ENCODE results near the gene TIMM23B.
"Not testable (repeated sequence)": the region's sequence is repeated elsewhere in the genome, so short reads cannot be mapped to it uniquely, and the experiment has no call there.

The TIMM23B gene

GRCh38 chr10:49941447-49942338 is at the start of gene TIMM23B, which contains the start of gene PARG:
TIMM23B (plus strand) TSS chr10:49942053; CDS start chr10:49942195, 142 bp downstream.
PARG (minus strand) TSS chr10:49942027; CDS start chr10:49941725, 302 bp downstream.
- H3K27ac ChIP-seq = peak within 1 kb of the TSS; percentile 52

DNA sequence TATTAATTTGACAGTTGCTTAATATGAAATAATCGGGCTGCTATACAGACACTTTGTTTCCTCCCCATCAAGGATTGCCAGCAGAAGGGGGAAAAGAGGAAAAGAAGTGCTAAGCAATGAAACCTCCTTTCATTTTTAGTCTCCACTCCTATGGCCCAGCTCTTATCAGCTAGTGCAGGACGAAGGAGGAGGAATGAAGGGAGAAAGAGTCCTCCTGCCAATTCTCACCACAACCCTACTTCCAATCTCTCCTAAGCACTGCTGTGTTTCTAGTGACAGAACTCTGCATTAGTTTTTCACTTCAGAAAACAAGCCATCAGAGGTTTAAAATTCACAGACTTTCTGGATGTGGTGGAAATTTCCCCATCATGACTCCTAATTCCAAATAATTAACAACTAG is 41.9 kb upstream of the TIMM23B start:
- not testable (repeated sequence) for H3K27ac ChIP-seq

GRCh38 chr10:49900406-49900805 is 41.4 kb upstream of the TIMM23B start:
- not testable (repeated sequence) for H3K27ac ChIP-seq

DNA sequence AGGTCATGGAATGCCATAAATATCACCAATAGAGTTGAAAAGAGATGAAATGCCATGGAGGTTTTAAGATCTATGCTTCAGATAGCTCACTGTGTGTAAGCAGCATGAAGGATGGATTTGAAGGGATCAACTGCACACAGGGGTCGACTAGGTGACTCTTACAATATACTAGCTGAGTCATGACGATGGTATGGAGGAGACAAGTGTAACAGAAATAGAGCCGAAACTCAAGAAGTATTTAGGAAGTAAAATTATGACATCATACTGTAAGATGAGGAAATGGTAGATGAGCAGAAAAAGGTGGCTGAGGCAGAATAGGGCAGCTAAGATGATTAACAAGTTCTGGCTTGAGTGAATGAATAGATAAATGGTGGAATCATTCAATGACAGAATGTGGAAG is 38.0 kb upstream of the TIMM23B start:
- not testable (repeated sequence) for H3K27ac ChIP-seq

- not testable (repeated sequence) for H3K27ac ChIP-seq
Measured at GRCh38 chr10:49908290-49909080, 33.4 kb upstream of the TIMM23B start.

DNA sequence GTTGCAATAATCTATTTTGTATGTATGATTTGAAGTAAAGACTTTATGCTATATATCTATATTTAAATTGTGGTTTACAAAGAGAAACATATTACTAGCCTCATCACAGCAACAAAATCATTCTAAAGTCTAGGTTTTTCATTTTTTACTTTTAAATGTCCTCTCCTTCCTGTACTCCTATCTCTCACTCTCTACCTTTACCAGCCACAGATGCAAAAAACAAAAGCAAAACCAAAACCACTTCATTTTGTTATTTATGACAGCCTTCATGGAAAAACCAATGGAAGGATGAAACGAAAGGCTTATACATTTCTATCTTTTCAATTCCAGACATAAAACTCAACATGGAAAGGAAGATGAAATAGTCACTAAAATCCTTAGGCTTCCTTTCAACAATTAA is 31.6 kb upstream of the TIMM23B start:
- H3K27ac ChIP-seq = not testable (repeated sequence)

DNA sequence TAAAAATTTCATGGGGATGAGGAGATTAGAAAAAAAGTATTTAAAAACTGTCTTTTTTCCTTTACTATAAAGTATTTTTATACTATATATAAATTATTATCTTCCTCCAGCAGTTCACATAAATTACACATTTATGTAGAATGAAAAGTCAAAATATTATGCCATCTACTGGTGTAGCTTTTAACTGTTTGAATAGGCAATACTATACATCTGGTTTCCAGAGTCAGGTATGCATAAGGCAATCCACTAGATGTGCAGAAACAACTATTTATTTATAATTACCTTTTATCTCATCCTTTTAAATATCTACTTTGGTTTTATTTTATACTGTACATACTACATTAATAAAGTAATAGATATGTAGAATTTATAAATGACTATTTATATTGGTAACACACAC is 25.4 kb upstream of the TIMM23B start:
- not testable (repeated sequence) for H3K27ac ChIP-seq

- not testable (repeated sequence) for H3K27ac ChIP-seq
Measured at GRCh38 chr10:49917927-49918326, 23.9 kb upstream of the TIMM23B start.

DNA sequence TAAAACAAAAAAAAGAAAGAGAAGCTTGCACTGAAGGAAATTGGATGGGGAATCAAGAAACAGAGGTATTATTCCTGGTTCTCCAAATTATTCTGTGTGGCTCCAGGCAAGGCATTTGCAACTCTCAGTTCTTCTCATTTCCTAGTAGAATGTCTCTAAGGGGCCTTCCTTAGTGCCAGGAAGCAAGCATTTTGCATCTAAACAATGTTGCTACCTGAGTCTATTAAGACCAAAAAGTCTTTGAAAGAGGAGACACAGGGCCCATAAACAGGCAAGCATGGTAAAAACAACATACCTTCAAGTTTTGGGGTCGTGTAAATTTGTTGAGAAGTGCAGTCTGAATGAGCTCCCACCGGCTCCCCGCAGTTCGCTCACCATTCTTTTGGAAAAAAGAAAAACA is 19.8 kb upstream of the TIMM23B start:
- H3K27ac ChIP-seq = not testable (repeated sequence)

- H3K27ac ChIP-seq = not testable (repeated sequence)
Measured at GRCh38 chr10:49923572-49923971, 18.3 kb upstream of the TIMM23B start.

- not testable (repeated sequence) for H3K27ac ChIP-seq
Measured at GRCh38 chr10:49931276-49931675, 10.6 kb upstream of the TIMM23B start.

- not testable (repeated sequence) for H3K27ac ChIP-seq
Measured at GRCh38 chr10:49931959-49932728, 9.7 kb upstream of the TIMM23B start.

GRCh38 chr10:49942339-49942705 is 469 bp downstream of the TIMM23B start:
- H3K27ac ChIP-seq = peak overlapping the region; percentile 52

DNA sequence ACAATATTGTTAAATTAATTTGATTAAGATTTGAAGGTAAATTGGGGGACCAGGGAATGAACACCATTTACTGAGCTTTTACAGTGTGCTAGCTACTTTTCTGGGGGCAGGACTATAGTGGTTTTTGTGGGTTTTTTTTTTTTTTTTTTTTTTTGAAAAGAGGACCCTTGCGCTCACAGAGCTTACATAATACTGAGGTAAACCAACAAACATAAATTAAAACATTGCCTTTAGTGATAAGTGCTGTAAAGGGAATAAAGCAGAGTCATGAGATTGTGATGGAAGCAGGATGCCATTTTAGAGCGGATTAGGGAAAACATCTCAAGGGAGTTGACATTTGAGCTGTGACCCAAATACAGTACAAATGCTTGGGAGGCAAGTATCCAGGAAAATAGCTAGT is 1.8 kb downstream of the TIMM23B start:
- H3K27ac ChIP-seq = not testable (repeated sequence)

DNA sequence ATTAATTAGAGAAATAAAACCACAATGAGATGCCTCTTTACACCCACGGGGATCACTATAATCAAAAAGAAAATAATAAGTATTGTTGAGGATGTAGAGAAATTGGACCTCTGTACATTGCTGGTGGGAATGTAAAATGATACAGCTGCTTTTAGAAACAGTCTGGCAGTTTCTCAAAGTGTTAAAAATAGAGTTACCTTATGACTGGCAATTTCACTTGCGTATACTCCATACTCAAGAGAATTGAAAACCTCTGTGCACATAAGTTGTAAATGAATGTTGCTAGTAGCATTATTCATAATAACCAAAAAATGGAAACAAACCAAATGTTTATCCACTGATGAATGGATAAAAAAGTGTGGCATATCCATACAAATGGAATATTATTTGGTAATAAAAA is 6.3 kb downstream of the TIMM23B start:
- not testable (repeated sequence) for H3K27ac ChIP-seq

- not testable (repeated sequence) for H3K27ac ChIP-seq
Measured at GRCh38 chr10:49948737-49949136, 6.9 kb downstream of the TIMM23B start.

DNA sequence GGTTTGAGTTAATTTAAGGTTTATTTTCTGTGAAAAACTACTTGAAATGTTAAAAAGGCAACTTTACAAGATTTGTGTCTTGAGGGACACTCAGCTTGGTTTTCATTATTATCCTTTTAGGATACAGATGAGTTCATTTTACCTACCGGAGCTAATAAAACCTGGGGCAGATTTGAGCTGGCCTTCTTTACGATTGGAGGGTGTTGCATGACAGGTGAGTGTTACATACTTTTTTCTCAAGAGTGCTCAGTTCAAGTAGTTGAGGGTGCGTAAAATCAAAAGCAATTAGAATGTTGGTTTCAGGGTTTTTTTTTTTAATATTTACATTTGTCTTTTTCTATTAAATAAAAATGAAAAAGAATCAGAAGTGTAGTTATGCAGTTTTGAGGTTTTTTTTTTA is 10.2 kb downstream of the TIMM23B start:
- not testable (repeated sequence) for H3K27ac ChIP-seq

- not testable (repeated sequence) for H3K27ac ChIP-seq
Measured at GRCh38 chr10:49953122-49953521, 11.3 kb downstream of the TIMM23B start.

DNA sequence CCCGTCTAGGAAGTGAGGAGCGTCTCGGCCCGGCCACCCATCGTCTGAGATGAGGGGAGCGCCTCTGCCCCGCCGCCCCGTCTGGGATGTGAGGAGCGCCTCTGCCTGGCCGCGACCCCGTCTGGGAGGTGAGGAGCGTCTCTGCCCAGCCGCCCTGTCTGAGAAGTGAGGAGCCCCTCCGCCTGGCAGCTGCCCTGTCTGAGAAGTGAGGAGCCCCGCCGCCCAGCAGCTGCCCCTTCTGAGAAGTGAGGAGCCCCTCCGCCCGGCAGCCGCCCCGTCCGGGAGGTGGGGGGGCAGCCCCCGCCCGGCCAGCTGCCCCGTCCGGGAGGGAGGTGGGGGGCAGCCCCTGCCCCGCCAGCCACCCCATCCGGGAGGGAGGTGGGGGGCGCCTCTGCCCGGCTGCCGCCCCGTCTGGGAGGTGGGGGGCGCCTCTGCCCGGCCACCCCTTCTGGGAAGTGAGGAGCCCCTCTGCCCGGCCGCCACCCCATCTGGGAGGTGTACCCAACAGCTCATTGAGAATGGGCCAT is 28.5 kb downstream of the TIMM23B start:
- not testable (repeated sequence) for H3K27ac ChIP-seq

DNA sequence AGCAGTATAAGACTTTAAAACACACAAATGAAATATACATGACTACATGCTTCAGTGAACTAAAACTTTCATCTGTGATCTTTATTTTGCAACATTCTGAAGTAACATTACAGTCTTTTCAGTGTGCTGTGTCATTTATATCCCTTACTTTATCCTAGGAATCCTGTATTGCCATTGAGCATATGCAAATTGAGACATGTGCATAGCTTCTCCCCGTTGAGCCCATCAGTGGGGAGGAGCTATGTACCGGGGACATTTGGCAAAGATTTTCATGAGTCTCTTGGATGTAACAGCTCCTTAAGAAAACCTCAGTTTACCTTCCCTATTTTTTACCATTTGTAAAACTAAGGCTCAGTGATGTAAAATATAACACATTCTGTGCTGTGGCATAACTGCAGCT is 29.6 kb downstream of the TIMM23B start:
- not testable (repeated sequence) for H3K27ac ChIP-seq

GRCh38 chr10:49972094-49972493 is 30.2 kb downstream of the TIMM23B start:
- H3K27ac ChIP-seq = not testable (repeated sequence)

DNA sequence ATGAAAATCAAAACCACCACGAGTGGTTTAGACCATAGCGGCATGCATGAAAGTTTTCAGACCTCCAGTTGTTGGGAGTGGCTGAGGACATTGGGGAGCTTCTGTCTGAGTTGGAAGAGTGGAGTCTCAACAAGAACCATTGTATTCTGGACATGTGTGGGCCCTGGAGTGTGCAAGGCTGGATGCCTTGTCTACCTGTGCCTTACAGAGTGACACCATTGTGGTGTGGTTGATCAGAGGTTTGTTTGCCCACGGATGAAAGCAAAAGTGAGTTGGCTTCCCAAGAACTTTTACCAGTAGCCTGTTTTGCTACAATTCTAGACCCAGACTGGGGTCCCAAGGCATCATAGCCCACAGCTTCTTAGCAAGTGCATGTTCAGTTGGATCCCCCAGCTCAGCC is 35.9 kb downstream of the TIMM23B start:
- H3K27ac ChIP-seq = not testable (repeated sequence)
